T47D (cell line): ENCODE data around the gene SERPINF2.
"Not testable (repeated sequence)": the region's sequence is repeated elsewhere in the genome, so short reads cannot be mapped to it uniquely, and the experiment has no call there.

Experiments
- DNase-seq, 2 experiments: peaks; one replicate each; pipeline versions ENCODE4 v3.0.0 to v3.0.0-alpha.2; 2011 to 2012; ENCODE audit warnings: low read depth in 1 of 2, low spot score in 1 of 2
- JUND ChIP-seq: IDR thresholded peaks from 2 replicates; pipeline ENCODE4 v1.6.1; 2012; ENCODE audit warnings: low read depth
- in situ Hi-C: cut with HindIII; loops from 2 replicates; pipeline ENCODE4 v1.10.0; 2016; ENCODE audit warnings: low sequenced_read_pairs, low pct_unique_long_range_greater_than_20kb

The SERPINF2 gene

GRCh38 chr17:1711804-1712203 lies 30.9 kb upstream of the SERPINF2 start:
- no peak for TF ChIP-seq JUND
- DNase-seq, result no peak
- in situ Hi-C loops, result no loop called here

GRCh38 chr17:1712271-1712670 lies 30.4 kb upstream of the SERPINF2 start:
- DNase-seq, result no peak
- in situ Hi-C loops, result no loop called here
- TF ChIP-seq JUND, result no peak

- TF ChIP-seq JUND, result no peak
- in situ Hi-C loops, result no loop called here
- DNase-seq, result no peak
Observed at GRCh38 chr17:1713160-1713877, 29.4 kb upstream of the SERPINF2 start.

- in situ Hi-C loops, result no loop called here
- DNase-seq, result peak; percentile 58 to 80
- TF ChIP-seq JUND, result no peak
Observed at GRCh38 chr17:1713878-1714426, 28.7 kb upstream of the SERPINF2 start.

GRCh38 chr17:1714427-1714979 lies 28.2 kb upstream of the SERPINF2 start:
- TF ChIP-seq JUND, result no peak
- peak; percentile 37 to 89 for DNase-seq
- in situ Hi-C loops, result no loop called here

- no peak for TF ChIP-seq JUND
- in situ Hi-C loops, result no loop called here
- DNase-seq, result peak in 1 of 2 experiments; percentile 64
Observed at GRCh38 chr17:1714980-1715802, 27.5 kb upstream of the SERPINF2 start.

- in situ Hi-C loops, result no loop called here
- no peak for DNase-seq
- no peak for TF ChIP-seq JUND
Observed at GRCh38 chr17:1715803-1716075, 26.9 kb upstream of the SERPINF2 start.

GRCh38 chr17:1716076-1716911 lies 26.4 kb upstream of the SERPINF2 start:
- TF ChIP-seq JUND, result no peak
- in situ Hi-C loops, result no loop called here
- DNase-seq, result peak; percentile 95 to 99

- no peak for TF ChIP-seq JUND
- in situ Hi-C loops, result no loop called here
- peak; percentile 94 to 96 for DNase-seq
Observed at GRCh38 chr17:1716912-1717695, 25.6 kb upstream of the SERPINF2 start.

GRCh38 chr17:1718362-1719165 lies 24.1 kb upstream of the SERPINF2 start:
- in situ Hi-C loops, result no loop called here
- no peak for DNase-seq
- TF ChIP-seq JUND, result no peak

GRCh38 chr17:1720856-1721386 lies 21.8 kb upstream of the SERPINF2 start:
- DNase-seq, result peak in 1 of 2 experiments; percentile 73
- in situ Hi-C loops, result no loop called here
- TF ChIP-seq JUND, result no peak

- DNase-seq, in situ Hi-C loops: not testable (repeated sequence)
Observed at GRCh38 chr17:1722022-1722421, 20.6 kb upstream of the SERPINF2 start.
